Measurements from ENCODE around the gene PPP4R2.

The PPP4R2 gene

DNA sequence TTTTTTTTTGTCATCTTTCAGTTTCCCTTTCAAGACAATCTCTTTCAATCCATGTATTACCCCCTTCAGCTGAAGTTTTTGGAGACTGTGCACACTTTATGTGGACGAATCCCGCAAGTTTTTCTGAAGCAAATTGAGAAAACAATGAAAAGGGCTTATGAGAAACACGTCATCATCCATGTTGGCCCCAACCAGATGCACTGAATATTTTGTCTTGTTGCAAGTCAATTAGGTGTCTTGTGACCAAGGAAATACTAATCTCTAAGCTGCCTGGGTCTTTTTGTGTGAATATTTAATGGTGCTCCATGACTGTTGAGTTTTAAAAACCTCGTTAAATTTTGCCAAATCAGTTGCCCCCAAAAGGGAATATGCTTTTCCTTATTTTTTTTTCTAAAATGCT is 21.7 kb upstream of the PPP4R2 start:
- no peak overlapping the region for H3K4me3 ChIP-seq (replicated peaks in 1 of 2; ENCODE audit: low read depth in 2 of 2, low read length in 2 of 2)
- no peak for DNase-seq (ENCODE audit: low read depth in 2 of 2)
- TF ChIP-seq, protein P1, sequence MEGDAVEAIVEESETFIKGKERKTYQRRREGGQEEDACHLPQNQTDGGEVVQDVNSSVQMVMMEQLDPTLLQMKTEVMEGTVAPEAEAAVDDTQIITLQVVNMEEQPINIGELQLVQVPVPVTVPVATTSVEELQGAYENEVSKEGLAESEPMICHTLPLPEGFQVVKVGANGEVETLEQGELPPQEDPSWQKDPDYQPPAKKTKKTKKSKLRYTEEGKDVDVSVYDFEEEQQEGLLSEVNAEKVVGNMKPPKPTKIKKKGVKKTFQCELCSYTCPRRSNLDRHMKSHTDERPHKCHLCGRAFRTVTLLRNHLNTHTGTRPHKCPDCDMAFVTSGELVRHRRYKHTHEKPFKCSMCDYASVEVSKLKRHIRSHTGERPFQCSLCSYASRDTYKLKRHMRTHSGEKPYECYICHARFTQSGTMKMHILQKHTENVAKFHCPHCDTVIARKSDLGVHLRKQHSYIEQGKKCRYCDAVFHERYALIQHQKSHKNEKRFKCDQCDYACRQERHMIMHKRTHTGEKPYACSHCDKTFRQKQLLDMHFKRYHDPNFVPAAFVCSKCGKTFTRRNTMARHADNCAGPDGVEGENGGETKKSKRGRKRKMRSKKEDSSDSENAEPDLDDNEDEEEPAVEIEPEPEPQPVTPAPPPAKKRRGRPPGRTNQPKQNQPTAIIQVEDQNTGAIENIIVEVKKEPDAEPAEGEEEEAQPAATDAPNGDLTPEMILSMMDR (IDR thresholded peaks at IDR 0.05; ENCODE audit: low read depth, low read length) = no peak

DNA sequence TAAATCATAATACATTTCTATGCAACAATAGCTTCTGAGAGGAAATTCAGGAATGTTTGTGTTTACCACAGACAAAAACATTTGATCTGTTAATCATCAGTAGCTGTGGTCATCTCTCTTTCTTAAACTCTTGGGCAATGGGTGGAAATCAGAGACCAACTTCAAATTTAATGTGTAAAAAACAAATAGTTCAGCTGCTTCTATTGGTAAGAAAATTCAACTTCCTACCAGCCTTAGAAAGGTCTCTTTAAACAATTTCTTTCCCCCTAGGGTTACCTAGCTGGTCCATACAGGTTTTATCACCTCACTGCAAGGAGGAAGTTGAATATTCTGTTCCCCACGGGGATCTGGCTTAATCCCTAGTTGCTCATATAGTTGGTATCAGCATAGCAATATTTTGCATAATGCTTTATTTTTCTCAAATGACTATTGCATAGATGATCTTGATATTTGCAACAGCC is 20.3 kb upstream of the PPP4R2 start:
- no peak overlapping the region for H3K4me3 ChIP-seq (replicated peaks in 1 of 2; ENCODE audit: low read depth in 2 of 2, low read length in 2 of 2)
- TF ChIP-seq, protein P1 (IDR thresholded peaks at IDR 0.05; ENCODE audit: low read depth, low read length) = no peak
- DNase-seq (ENCODE audit: low read depth in 2 of 2) = peak; percentile 44 to 89

DNA sequence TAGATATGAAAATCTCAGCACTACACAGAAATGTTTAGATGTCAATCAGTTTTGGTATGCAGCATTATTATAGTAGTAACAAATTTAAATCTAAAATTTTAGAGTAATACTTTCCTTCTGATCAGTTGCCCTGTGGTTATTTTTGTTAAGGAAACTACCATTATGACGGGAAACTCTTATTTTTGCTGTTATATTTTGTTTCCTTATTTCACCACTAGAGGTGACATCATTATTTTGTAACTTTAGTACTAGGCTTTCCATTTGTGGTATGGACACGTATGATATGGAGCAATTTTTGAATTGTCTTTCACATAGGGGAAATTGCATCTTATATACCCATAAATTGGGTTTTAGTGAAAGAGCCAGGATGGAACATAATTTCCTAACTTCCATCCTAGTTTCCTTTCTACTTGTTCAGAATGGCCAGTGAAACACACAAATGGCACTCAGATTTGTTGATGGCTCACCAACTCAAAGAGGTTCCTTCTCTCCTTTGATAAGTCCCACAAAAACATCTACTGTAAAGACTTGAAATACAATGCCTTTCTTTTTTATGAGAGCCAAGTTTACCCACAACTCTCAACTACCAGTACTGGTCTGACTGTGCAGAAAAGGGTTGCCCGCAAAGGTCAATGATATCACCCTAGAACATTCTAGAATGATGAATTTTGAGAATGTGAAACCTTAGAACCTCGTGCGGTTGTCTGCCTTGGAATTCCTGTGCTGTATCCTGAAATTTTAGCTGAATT is 19.4 kb upstream of the PPP4R2 start:
- TF ChIP-seq, protein P1 (IDR thresholded peaks at IDR 0.05; ENCODE audit: low read depth, low read length) = no peak
- H3K4me3 ChIP-seq (replicated peaks in 1 of 2; ENCODE audit: low read depth in 2 of 2, low read length in 2 of 2) = no peak overlapping the region
- DNase-seq (ENCODE audit: low read depth in 2 of 2) = peak; percentile 12 to 71

DNA sequence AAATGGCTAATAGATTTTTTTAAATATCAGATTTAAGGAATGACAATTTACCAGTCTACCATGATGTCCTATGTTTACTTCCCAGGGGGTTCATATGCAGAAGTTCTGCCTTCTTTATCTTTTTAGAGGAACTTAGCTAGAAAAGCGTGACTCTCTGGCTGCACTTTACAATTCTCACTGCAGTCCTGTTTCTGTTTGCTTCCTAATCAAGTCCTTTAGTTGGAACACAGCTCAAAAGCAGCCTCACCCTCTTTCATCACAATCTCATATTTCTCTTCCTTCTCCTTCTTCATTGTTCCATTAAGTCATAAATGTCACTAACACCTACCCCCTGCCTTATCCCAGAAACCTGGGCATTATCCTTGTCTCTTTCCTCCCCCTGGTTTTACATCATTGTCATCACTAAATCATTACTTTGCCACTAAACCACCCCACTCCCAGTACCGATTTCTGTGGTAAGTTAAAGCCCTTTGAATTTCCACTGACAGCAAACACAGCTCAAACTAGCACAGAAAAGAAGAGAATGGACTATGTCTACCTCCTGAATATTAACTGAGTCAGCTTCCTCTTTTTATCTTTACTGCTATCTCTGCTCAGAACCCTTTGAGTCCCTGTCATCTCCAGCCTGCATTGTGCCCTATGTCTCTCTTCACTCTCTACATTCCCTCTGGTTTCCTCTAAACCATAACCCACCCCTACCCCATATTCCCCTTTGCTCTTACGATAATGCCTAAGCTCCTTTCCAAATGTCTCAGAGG is 13.8 kb upstream of the PPP4R2 start:
- TF ChIP-seq, protein P1 (IDR thresholded peaks at IDR 0.05; ENCODE audit: low read depth, low read length) = no peak
- DNase-seq (ENCODE audit: low read depth in 2 of 2) = no peak
- no peak overlapping the region for H3K4me3 ChIP-seq (replicated peaks in 1 of 2; ENCODE audit: low read depth in 2 of 2, low read length in 2 of 2)

DNA sequence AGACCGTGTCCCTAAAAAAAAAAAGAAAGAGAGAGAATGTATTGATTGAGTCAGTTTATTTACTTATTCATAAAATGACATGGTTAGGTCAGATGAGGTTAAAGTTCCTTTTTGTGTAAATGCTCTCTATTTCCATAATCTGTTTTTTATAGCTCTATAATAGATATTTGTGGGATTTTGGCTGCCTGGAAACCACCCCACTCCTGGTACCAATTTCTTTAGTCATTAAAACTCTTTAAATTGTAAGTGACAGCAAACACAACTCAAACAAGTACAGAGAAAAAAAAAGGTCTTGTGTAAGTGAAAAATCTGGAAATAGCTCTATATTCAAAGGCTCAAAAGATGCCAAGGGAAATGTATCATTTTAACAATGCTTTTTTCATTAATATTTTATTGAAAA is 11.0 kb upstream of the PPP4R2 start:
- no peak for DNase-seq (ENCODE audit: low read depth in 2 of 2)
- TF ChIP-seq, protein P1 (IDR thresholded peaks at IDR 0.05; ENCODE audit: low read depth, low read length) = no peak

DNA sequence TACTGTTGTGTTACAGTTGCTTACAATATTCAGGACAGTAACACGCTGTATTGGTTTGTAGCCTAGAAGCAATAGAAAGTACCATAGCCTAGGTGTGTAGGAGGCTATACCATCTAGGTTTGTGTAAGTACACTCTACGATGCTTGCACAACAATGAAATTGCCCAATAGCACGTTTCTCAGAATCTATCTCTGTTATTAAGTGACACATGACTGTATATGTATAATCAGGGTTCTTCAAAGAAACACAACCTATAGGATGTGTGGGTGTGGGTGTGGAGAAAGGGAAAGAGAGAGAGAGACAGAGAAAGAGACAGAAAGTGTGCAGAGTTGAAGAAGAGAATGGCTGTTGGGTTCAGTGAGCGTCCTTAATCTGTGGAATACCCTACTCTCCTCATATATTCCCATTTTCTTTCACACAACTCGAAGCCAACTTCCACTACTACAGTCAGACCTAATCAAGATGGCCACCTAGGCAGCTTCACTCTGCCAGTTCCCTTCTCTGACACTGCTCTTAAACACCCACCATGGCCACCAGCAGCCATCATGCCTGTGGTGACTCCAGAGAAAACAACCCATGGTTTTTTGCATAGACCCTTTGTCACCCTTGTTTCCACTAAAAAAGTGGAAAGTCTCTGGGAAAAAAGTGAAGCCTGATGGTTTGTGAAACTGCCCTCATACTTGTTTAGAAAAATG is 5.8 kb upstream of the PPP4R2 start:
- TF ChIP-seq, protein P1 (IDR thresholded peaks at IDR 0.05; ENCODE audit: low read depth, low read length) = no peak
- no peak for DNase-seq (ENCODE audit: low read depth in 2 of 2)
- no peak overlapping the region for H3K4me3 ChIP-seq (replicated peaks in 1 of 2; ENCODE audit: low read depth in 2 of 2, low read length in 2 of 2)

More for the DNA sequence above, 11.0 kb upstream of the PPP4R2 start:
- H3K4me3 ChIP-seq (replicated peaks in 1 of 2; ENCODE audit: low read depth in 2 of 2, low read length in 2 of 2) = no peak overlapping the region
